HepG2 (cell line): Measurements from ENCODE around the gene ANAPC2. TPM values are rescaled to one million over a fixed set of nuclear protein-coding genes. Genes with fewer than 3 reads are reported as not detected.

Source experiments
- BRF2 ChIP-seq: sonication (generic); formaldehyde crosslinking; IDR thresholded peaks from 2 replicates; pipeline ENCODE4 v1.8.1; 2022; ENCODE audit warnings: mild to moderate bottlenecking, missing genetic modification reagents
- DPF2 ChIP-seq: sonication (generic); formaldehyde crosslinking; IDR thresholded peaks from 2 replicates; pipeline ENCODE4 v1.4.0; 2020; ENCODE audit warnings: mild to moderate bottlenecking, low read depth, missing genetic modification reagents, borderline replicate concordance
- FOXA1 ChIP-seq, 2 experiments: fragments of 450-650 bp in 1 of 2; sonication (generic) in 1 of 2; formaldehyde crosslinking in 1 of 2; IDR thresholded peaks; 2 replicates each; pipeline versions ENCODE4 v1.4.0 to v1.6.1; 2016 to 2020; ENCODE audit warnings: missing genetic modification reagents in 1 of 2
- GATAD1 ChIP-seq: IDR thresholded peaks from 2 replicates; pipeline ENCODE4 v1.6.1; 2016; ENCODE audit warnings: missing genetic modification reagents, missing compliant biosample characterization
- HNRNPK ChIP-seq: fragments of 200-400 bp; formaldehyde crosslinking; IDR thresholded peaks from 2 replicates; pipeline ENCODE4 v1.6.1; 2018; ENCODE audit warnings: low read length, low read depth, moderate library complexity, mild to moderate bottlenecking; ENCODE audit not compliant: poor library complexity, severe bottlenecking
- MIER3 ChIP-seq: IDR thresholded peaks from 2 replicates; pipeline ENCODE4 v1.6.1; 2016; ENCODE audit warnings: missing compliant biosample characterization, borderline replicate concordance
- MYPOP ChIP-seq: sonication (generic); formaldehyde crosslinking; IDR thresholded peaks from 2 replicates; pipeline ENCODE4 v1.8.1; 2023; ENCODE audit warnings: mild to moderate bottlenecking, moderate library complexity, missing genetic modification reagents
- SP5 ChIP-seq: IDR thresholded peaks from 2 replicates; pipeline ENCODE4 v1.6.1; 2016; ENCODE audit warnings: low read depth, borderline replicate concordance
- U2AF2 ChIP-seq: fragments of 200-400 bp; formaldehyde crosslinking; IDR thresholded peaks from 2 replicates; pipeline ENCODE4 v1.6.1; 2017; ENCODE audit warnings: low read depth, mild to moderate bottlenecking, low read length
- ZBTB40 ChIP-seq, 2 experiments: fragments of 450-650 bp in 1 of 2; sonication (generic) in 1 of 2; formaldehyde crosslinking in 1 of 2; IDR thresholded peaks; 2 replicates each; pipeline versions ENCODE4 v1.6.1 to v1.8.0; 2016 to 2022; ENCODE audit warnings: antibody characterized with exemption in 1 of 2, mild to moderate bottlenecking in 1 of 2, missing genetic modification reagents in 1 of 2
- ZBTB43 ChIP-seq: sonication (generic); formaldehyde crosslinking; conservative IDR thresholded peaks from 2 replicates; pipeline ENCODE4 v1.4.0; 2020; ENCODE audit warnings: missing genetic modification reagents
- ZBTB7B ChIP-seq: sonication (generic); formaldehyde crosslinking; IDR thresholded peaks from 2 replicates; pipeline ENCODE4 v1.4.0; 2020; ENCODE audit warnings: missing genetic modification reagents
- ZNF598 ChIP-seq: sonication (generic); formaldehyde crosslinking; IDR thresholded peaks from 2 replicates; pipeline ENCODE4 v1.5.1; 2020; ENCODE audit warnings: mild to moderate bottlenecking, missing genetic modification reagents, borderline replicate concordance
- ZNF883 ChIP-seq: sonication (generic); formaldehyde crosslinking; IDR thresholded peaks from 2 replicates; pipeline ENCODE4 v1.5.1; 2020; ENCODE audit warnings: mild to moderate bottlenecking, missing genetic modification reagents; ENCODE audit errors: not compliant biosample characterization
- ZSCAN22 ChIP-seq: sonication (generic); formaldehyde crosslinking; IDR thresholded peaks from 2 replicates; pipeline ENCODE4 v1.4.0; 2020; ENCODE audit warnings: mild to moderate bottlenecking, missing genetic modification reagents
- polyA plus RNA-seq, 8 experiments: library from polyadenylated mRNA; depleted of rRNA in 3 of 8; stranded (reverse) in 7 of 8; unstranded in 1 of 8; fragments of >200 nt; fragmentation: Illumina TruSeq in 4 of 8; extraction: Trizol in 4 of 8; gene quantifications; 2 replicates each; pipeline versions ENCODE4 v1.2.1 to v1.2.3, GENCODE V29; 2011 to 2016; ENCODE audit warnings: low read depth in 4 of 8, missing spikeins in 1 of 8, mixed read lengths in 1 of 8; ENCODE audit not compliant: insufficient read depth in 1 of 8
- total RNA-seq, 5 experiments: library from RNA; depleted of rRNA; stranded (reverse); fragments of >200 nt; fragmentation: Illumina TruSeq; extraction: Trizol; gene quantifications; 2 replicates each; pipeline ENCODE4 v1.2.3, GENCODE V29; 2016; ENCODE audit warnings: low read depth in 1 of 5

Gene ANAPC2
- total and polyA plus RNA-seq, 2 of the 13 experiments (the other 11 are each of a cell fraction or from before 2014, with no cell fraction given), result 12.3 to 15.4 TPM

- TF ChIP-seq ZBTB40 (IDR thresholded peaks at IDR 0.05) (no peak), ZBTB40 (CRISPR knock-in tag; IDR thresholded peaks at IDR 0.05) (peak; percentile 36; the same call in 1 of the 2 replicates), BRF2 (CRISPR knock-in tag) (no peak), HNRNPK (no peak), GATAD1 (CRISPR knock-in tag) (peak; percentile 86), ZNF883 (CRISPR knock-in tag) (peak; percentile 80), MIER3 (CRISPR knock-in tag) (peak; percentile 39; the same call in 1 of the 2 replicates), DPF2 (CRISPR knock-in tag) (no peak), ZBTB7B (CRISPR knock-in tag) (no peak), ZNF598 (CRISPR knock-in tag) (0 out of 2 replicates have a peak, but pooled peaks have one; percentile 11), FOXA1 (IDR thresholded peaks at IDR 0.05) (no peak), FOXA1 (CRISPR knock-in tag; IDR thresholded peaks at IDR 0.05) (no peak; the same call in 1 of the 2 replicates), ZBTB43 (peak; percentile 72; the same call in 1 of the 2 replicates), MYPOP (CRISPR knock-in tag) (peak; percentile 100), SP5 (CRISPR knock-in tag) (0 out of 2 replicates have a peak, but pooled peaks have one; percentile 14), U2AF2 (peak; percentile 94; the same call in 1 of the 2 replicates), ZSCAN22 (CRISPR knock-in tag) (no peak)
These were observed 58.7 kb downstream of the ANAPC2 start (continued) for GRCh38 chr9:137129456-137130175.
